ENCODE measurements around the gene ERCC2. TPM values are rescaled to one million over a fixed set of nuclear protein-coding genes. Genes with fewer than 3 reads are reported as not detected.

Gene ERCC2
- total RNA-seq, result 100 to 1,000 TPM in 1 of 2 donors, 10 to 100 TPM in 1; 87.9 to 105 TPM
- 62.3 TPM for polyA plus RNA-seq (2013, experiment 1 of 2)
- 51.6 TPM for polyA plus RNA-seq (2013, experiment 2 of 2)
- long read RNA-seq, experiment 1, full-length matches to known transcripts, result 1 of 30 reads
- long read RNA-seq, experiment 1, partial matches to known transcripts, result 19 of 30 reads
- long read RNA-seq, experiment 1, other reads (novel, unspliced or antisense), result 10 of 30 reads
- long read RNA-seq, experiment 2, full-length matches to known transcripts, result 41 of 70 reads
- long read RNA-seq, experiment 2, partial matches to known transcripts, result 16 of 70 reads
- long read RNA-seq, experiment 2, other reads (novel, unspliced or antisense), result 13 of 70 reads
- long read RNA-seq, experiment 3, full-length matches to known transcripts, result 102 of 167 reads
- long read RNA-seq, experiment 3, partial matches to known transcripts, result 40 of 167 reads
- long read RNA-seq, experiment 3, other reads (novel, unspliced or antisense), result 25 of 167 reads
- long read RNA-seq, experiment 4, full-length matches to known transcripts, result 8 of 17 reads
- long read RNA-seq, experiment 4, partial matches to known transcripts, result 1 of 17 reads
- long read RNA-seq, experiment 4, other reads (novel, unspliced or antisense), result 8 of 17 reads

GRCh38 chr19:45370410-45371204, at the start of gene ERCC2:
Gene ERCC2, minus strand, starts transcription at chr19:45370573. Its CDS starts 33 bp downstream, at chr19:45370540.
- H3K27me3 ChIP-seq (ENCODE audit: control insufficient read depth, insufficient read depth, low read length, poor library complexity, severe bottlenecking), result no peaks in the 10 kb centered on the region
- TF ChIP-seq CTCF (conservative IDR thresholded peaks at IDR 0.05), result no peak
- H3K4me3 ChIP-seq (ENCODE audit: low read length), result peak within 1 kb of the TSS; percentile 93
- 7 to 9% methylated on average over 39 to 55 of the region's 55 CpGs for WGBS, 2 experiments (ENCODE audit: insufficient coverage in 1 of 2, insufficient read length in 1 of 2)
- H3K4me1 ChIP-seq (ENCODE audit: control insufficient read depth, insufficient read depth, low read length), result no peaks in the 10 kb centered on the region
- Mint-ChIP-seq H3K27ac (peak within 1 kb of the TSS; percentile 100), H3K9me3 (no peaks in the 10 kb centered on the region), H3K36me3 (ENCODE audit: low read depth) (peaks cover 16% of the 10 kb centered on the region), H3K4me1 (peaks cover 3% of the 10 kb centered on the region), H3K27me3 (ENCODE audit: insufficient read depth) (no peaks in the 10 kb centered on the region), H3K4me3 (peak within 1 kb of the TSS; percentile 76)
- peaks cover 17% of the 10 kb centered on the region for H3K36me3 ChIP-seq (ENCODE audit: control insufficient read depth, insufficient read depth, low read length)
- H3K27ac ChIP-seq (ENCODE audit: low read depth, low read length), result peak within 1 kb of the TSS; percentile 86
- peak within 1 kb of the TSS; percentile 73 for H3K9ac ChIP-seq (ENCODE audit: extremely low read depth, low read length, poor library complexity, severe bottlenecking)
- no peaks in the 10 kb centered on the region for H3K9me3 ChIP-seq (ENCODE audit: control insufficient read depth, low read length)
- DNase-seq, result peak; percentile 100

- H3K4me3 ChIP-seq (ENCODE audit: low read length), result no peak overlapping the region
- no peaks in the 10 kb centered on the region for H3K9me3 Mint-ChIP-seq
- no peak for DNase-seq
- H3K4me3 Mint-ChIP-seq, result no peak overlapping the region
- no peak for TF ChIP-seq CTCF (conservative IDR thresholded peaks at IDR 0.05)
- H3K27me3 ChIP-seq (ENCODE audit: control insufficient read depth, insufficient read depth, low read length, poor library complexity, severe bottlenecking), result no peaks in the 10 kb centered on the region
- peaks cover 13% of the 10 kb centered on the region for H3K36me3 ChIP-seq (ENCODE audit: control insufficient read depth, insufficient read depth, low read length)
- H3K36me3 Mint-ChIP-seq (ENCODE audit: low read depth), result peaks cover 36% of the 10 kb centered on the region
- no peak overlapping the region for H3K9ac ChIP-seq (ENCODE audit: extremely low read depth, low read length, poor library complexity, severe bottlenecking)
- peaks cover 15% of the 10 kb centered on the region for H3K4me1 Mint-ChIP-seq
- WGBS, 2 experiments (ENCODE audit: insufficient coverage in 1 of 2, insufficient read length in 1 of 2), result 92% methylated on average over 3 of the region's 3 CpGs; no CpG with 5 or more reads in 1 of the 2 experiments
- no peaks in the 10 kb centered on the region for H3K27me3 Mint-ChIP-seq (ENCODE audit: insufficient read depth)
- no peak overlapping the region for H3K27ac ChIP-seq (ENCODE audit: low read depth, low read length)
- H3K4me1 ChIP-seq (ENCODE audit: control insufficient read depth, insufficient read depth, low read length), result no peaks in the 10 kb centered on the region
- no peaks in the 10 kb centered on the region for H3K9me3 ChIP-seq (ENCODE audit: control insufficient read depth, low read length)
- H3K27ac Mint-ChIP-seq, result no peak overlapping the region
Measured at GRCh38 chr19:45419895-45420294, 49.5 kb upstream of the ERCC2 start.

GRCh38 chr19:45419396-45419795, 49.0 kb upstream of the ERCC2 start:
- peaks cover 41% of the 10 kb centered on the region for H3K36me3 Mint-ChIP-seq (ENCODE audit: low read depth)
- TF ChIP-seq CTCF (conservative IDR thresholded peaks at IDR 0.05), result no peak
- no peaks in the 10 kb centered on the region for H3K9me3 Mint-ChIP-seq
- H3K9ac ChIP-seq (ENCODE audit: extremely low read depth, low read length, poor library complexity, severe bottlenecking), result no peak overlapping the region
- no peaks in the 10 kb centered on the region for H3K9me3 ChIP-seq (ENCODE audit: control insufficient read depth, low read length)
- WGBS, 2 experiments (ENCODE audit: insufficient coverage in 1 of 2, insufficient read length in 1 of 2), result 88 to 94% methylated on average over 4 of the region's 4 CpGs
- DNase-seq, result peak; percentile 43
- H3K4me1 ChIP-seq (ENCODE audit: control insufficient read depth, insufficient read depth, low read length), result no peaks in the 10 kb centered on the region
- H3K4me3 ChIP-seq (ENCODE audit: low read length), result no peak overlapping the region
- H3K27ac ChIP-seq (ENCODE audit: low read depth, low read length), result no peak overlapping the region
- H3K4me1 Mint-ChIP-seq, result peaks cover 11% of the 10 kb centered on the region
- no peak overlapping the region for H3K4me3 Mint-ChIP-seq
- peaks cover 16% of the 10 kb centered on the region for H3K36me3 ChIP-seq (ENCODE audit: control insufficient read depth, insufficient read depth, low read length)
- no peaks in the 10 kb centered on the region for H3K27me3 ChIP-seq (ENCODE audit: control insufficient read depth, insufficient read depth, low read length, poor library complexity, severe bottlenecking)
- H3K27ac Mint-ChIP-seq, result no peak overlapping the region
- H3K27me3 Mint-ChIP-seq (ENCODE audit: insufficient read depth), result no peaks in the 10 kb centered on the region
